SK-N-SH treated with all-trans-retinoic acid at 6 μM for 48 hours (cell line): Measurements from ENCODE around the gene LRRC15.

Experiments used
- ATAC-seq: fragments of 200-7000 bp; cut with Tn5 transposase; 3 replicates; pipeline ENCODE4 v1.9.1; 2020; ENCODE audit warnings: mild to moderate bottlenecking, moderate library complexity
- ARNTL ChIP-seq: fragments of 450-650 bp; formaldehyde crosslinking; IDR thresholded peaks from 2 replicates; pipeline ENCODE4 v1.5.0; 2020; ENCODE audit warnings: low read depth, mild to moderate bottlenecking, moderate library complexity, borderline replicate concordance
- BACH2 ChIP-seq: fragments of 250-450 bp; sonication (Bioruptor Pico); IDR thresholded peaks from 2 replicates; pipeline ENCODE4 v1.9.0; 2021; ENCODE audit warnings: mild to moderate bottlenecking, borderline replicate concordance
- CSDC2 ChIP-seq: fragments of 250-450 bp; sonication (Bioruptor Pico); IDR thresholded peaks from 2 replicates; pipeline ENCODE4 v1.5.0; 2020; ENCODE audit warnings: mild to moderate bottlenecking, moderate library complexity
- ESRRG ChIP-seq: fragments of 250-450 bp; sonication (Bioruptor Pico); IDR thresholded peaks from 2 replicates; pipeline ENCODE4 v1.6.1; 2021; ENCODE audit warnings: mild to moderate bottlenecking
- GLIS3 ChIP-seq: fragments of 250-450 bp; sonication (Bioruptor Pico); IDR thresholded peaks from 2 replicates; pipeline ENCODE4 v1.5.0; 2020; ENCODE audit warnings: mild to moderate bottlenecking, moderate library complexity
- ISL1 ChIP-seq: fragments of 250-450 bp; sonication (Bioruptor Pico); IDR thresholded peaks from 2 replicates; pipeline ENCODE4 v2.1.2; 2022; ENCODE audit warnings: mild to moderate bottlenecking, moderate library complexity
- OSR1 ChIP-seq: fragments of 250-450 bp; sonication (Bioruptor Pico); IDR thresholded peaks from 2 replicates; pipeline ENCODE4 v1.8.0; 2022; ENCODE audit warnings: moderate library complexity, mild to moderate bottlenecking, inconsistent platforms
- PPARA ChIP-seq: fragments of 250-450 bp; sonication (Bioruptor Pico); IDR thresholded peaks from 2 replicates; pipeline ENCODE4 v1.5.0; 2020; ENCODE audit warnings: mild to moderate bottlenecking, borderline replicate concordance
- RARB ChIP-seq: fragments of 250-450 bp; sonication (Bioruptor Pico); IDR thresholded peaks from 2 replicates; pipeline ENCODE4 v1.8.0; 2021; ENCODE audit warnings: mild to moderate bottlenecking, moderate library complexity
- SNAI2 ChIP-seq: fragments of 250-450 bp; sonication (Bioruptor Pico); IDR thresholded peaks from 2 replicates; pipeline ENCODE4 v1.5.0; 2020; ENCODE audit warnings: mild to moderate bottlenecking, moderate library complexity
- TOX ChIP-seq: fragments of 250-450 bp; sonication (Bioruptor Pico); IDR thresholded peaks from 2 replicates; pipeline ENCODE4 v1.8.0; 2021; ENCODE audit warnings: mild to moderate bottlenecking, moderate library complexity, borderline replicate concordance
- ZC3H10 ChIP-seq: fragments of 250-450 bp; sonication (Bioruptor Pico); IDR thresholded peaks from 2 replicates; pipeline ENCODE4 v1.5.1; 2021; ENCODE audit warnings: mild to moderate bottlenecking, moderate library complexity
- ZFP3 ChIP-seq: fragments of 250-450 bp; sonication (Bioruptor Pico); IDR thresholded peaks from 2 replicates; pipeline ENCODE4 v1.5.0; 2020; ENCODE audit warnings: mild to moderate bottlenecking, moderate library complexity
- ZNF565 ChIP-seq: fragments of 450-650 bp; formaldehyde crosslinking; conservative IDR thresholded peaks from 2 replicates; pipeline ENCODE4 v1.5.0; 2020; ENCODE audit warnings: low read depth, mild to moderate bottlenecking, moderate library complexity
- ZNF70 ChIP-seq: fragments of 450-650 bp; formaldehyde crosslinking; IDR thresholded peaks from 2 replicates; pipeline ENCODE4 v1.5.0; 2020; ENCODE audit warnings: mild to moderate bottlenecking, moderate library complexity
- ZNF8 ChIP-seq: fragments of 450-650 bp; formaldehyde crosslinking; IDR thresholded peaks from 2 replicates; pipeline ENCODE4 v1.5.0; 2020; ENCODE audit warnings: mild to moderate bottlenecking, moderate library complexity
- TF ChIP-seq, protein P1 (sequence below): fragments of 250-450 bp; sonication (Bioruptor Pico); IDR thresholded peaks from 2 replicates; pipeline ENCODE4 v1.5.0; 2020; ENCODE audit warnings: mild to moderate bottlenecking, moderate library complexity
- TF ChIP-seq, protein P2 (sequence below): fragments of 250-450 bp; sonication (Bioruptor Pico); IDR thresholded peaks from 2 replicates; pipeline ENCODE4 v1.5.1; 2021; ENCODE audit warnings: mild to moderate bottlenecking, moderate library complexity
- TF ChIP-seq, protein P3 (sequence below): fragments of 250-450 bp; sonication (Bioruptor Pico); IDR thresholded peaks from 2 replicates; pipeline ENCODE4 v1.8.0; 2021; ENCODE audit warnings: low read depth, mild to moderate bottlenecking, moderate library complexity, borderline replicate concordance
- TF ChIP-seq, protein P4 (sequence below): fragments of 250-450 bp; sonication (Bioruptor Pico); IDR thresholded peaks from 2 replicates; pipeline ENCODE4 v1.8.0; 2020; ENCODE audit warnings: mild to moderate bottlenecking, moderate library complexity, borderline replicate concordance

Gene LRRC15

DNA sequence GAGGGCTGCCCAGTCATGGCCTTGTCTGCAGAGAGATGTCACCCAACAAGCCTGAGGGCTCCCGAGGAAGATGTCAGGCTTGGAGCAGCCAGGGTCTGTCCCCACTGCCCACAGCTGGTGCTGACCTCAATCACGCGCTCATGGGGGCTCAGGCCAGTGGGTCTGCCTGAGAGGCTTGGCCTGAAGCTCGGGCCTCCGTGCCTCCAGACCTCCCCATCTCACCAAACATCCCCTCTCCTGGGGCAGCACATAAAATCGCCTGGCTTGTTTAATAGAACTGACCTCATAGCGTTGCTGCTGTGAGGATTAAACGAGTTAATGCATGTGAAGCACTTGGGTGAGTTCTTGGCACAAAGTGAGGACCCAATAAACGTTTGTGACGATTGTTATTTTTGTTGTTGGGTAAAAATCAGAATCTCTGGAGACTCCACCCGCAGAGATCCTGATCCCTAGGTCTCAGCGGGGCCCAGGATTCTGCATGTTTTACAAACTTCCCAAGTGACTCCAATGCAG, 3.5 kb downstream of the LRRC15 start (continued):
- TF ChIP-seq, protein P1, sequence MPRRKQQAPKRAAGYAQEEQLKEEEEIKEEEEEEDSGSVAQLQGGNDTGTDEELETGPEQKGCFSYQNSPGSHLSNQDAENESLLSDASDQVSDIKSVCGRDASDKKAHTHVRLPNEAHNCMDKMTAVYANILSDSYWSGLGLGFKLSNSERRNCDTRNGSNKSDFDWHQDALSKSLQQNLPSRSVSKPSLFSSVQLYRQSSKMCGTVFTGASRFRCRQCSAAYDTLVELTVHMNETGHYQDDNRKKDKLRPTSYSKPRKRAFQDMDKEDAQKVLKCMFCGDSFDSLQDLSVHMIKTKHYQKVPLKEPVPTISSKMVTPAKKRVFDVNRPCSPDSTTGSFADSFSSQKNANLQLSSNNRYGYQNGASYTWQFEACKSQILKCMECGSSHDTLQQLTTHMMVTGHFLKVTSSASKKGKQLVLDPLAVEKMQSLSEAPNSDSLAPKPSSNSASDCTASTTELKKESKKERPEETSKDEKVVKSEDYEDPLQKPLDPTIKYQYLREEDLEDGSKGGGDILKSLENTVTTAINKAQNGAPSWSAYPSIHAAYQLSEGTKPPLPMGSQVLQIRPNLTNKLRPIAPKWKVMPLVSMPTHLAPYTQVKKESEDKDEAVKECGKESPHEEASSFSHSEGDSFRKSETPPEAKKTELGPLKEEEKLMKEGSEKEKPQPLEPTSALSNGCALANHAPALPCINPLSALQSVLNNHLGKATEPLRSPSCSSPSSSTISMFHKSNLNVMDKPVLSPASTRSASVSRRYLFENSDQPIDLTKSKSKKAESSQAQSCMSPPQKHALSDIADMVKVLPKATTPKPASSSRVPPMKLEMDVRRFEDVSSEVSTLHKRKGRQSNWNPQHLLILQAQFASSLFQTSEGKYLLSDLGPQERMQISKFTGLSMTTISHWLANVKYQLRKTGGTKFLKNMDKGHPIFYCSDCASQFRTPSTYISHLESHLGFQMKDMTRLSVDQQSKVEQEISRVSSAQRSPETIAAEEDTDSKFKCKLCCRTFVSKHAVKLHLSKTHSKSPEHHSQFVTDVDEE: no peak

DNA sequence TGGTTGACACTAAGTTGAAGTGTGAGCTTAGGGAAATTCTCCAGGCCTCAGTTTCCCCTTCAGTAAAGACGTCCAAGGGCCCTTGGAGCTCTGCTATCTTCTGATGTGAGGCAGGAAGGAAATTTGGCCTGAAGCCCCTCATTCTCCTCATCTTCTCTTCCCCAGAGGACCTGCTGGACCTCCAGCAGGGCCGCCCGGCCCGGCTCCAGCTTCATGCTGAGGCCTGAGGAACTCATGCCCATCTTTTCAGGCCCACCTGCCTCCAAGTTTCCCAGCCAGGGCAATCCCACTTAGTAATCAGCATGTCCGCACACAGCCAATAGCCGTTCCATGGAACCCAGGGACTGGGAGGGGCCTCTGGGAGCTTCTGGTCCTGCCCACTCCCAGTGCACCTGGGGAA, 4.0 kb downstream of the LRRC15 start:
- ATAC-seq: no peak
- TF ChIP-seq, protein P1: no peak
- TF ChIP-seq ZNF70 (CRISPR knock-in tag) (no peak), ZC3H10 (CRISPR knock-in tag) (no peak), ESRRG (CRISPR knock-in tag) (no peak), PPARA (CRISPR knock-in tag) (no peak), BACH2 (CRISPR knock-in tag) (no peak), RARB (CRISPR knock-in tag) (no peak), CSDC2 (CRISPR knock-in tag) (no peak), ZNF565 (CRISPR knock-in tag) (no peak), OSR1 (no peak), ZNF8 (CRISPR knock-in tag) (no peak), ISL1 (CRISPR knock-in tag) (no peak), SNAI2 (CRISPR knock-in tag) (no peak), ARNTL (no peak), GLIS3 (no peak), TOX (CRISPR knock-in tag) (no peak), ZFP3 (CRISPR knock-in tag) (no peak)
- TF ChIP-seq, protein P2, sequence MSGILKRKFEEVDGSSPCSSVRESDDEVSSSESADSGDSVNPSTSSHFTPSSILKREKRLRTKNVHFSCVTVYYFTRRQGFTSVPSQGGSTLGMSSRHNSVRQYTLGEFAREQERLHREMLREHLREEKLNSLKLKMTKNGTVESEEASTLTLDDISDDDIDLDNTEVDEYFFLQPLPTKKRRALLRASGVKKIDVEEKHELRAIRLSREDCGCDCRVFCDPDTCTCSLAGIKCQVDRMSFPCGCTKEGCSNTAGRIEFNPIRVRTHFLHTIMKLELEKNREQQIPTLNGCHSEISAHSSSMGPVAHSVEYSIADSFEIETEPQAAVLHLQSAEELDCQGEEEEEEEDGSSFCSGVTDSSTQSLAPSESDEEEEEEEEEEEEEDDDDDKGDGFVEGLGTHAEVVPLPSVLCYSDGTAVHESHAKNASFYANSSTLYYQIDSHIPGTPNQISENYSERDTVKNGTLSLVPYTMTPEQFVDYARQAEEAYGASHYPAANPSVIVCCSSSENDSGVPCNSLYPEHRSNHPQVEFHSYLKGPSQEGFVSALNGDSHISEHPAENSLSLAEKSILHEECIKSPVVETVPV (CRISPR knock-in tag): no peak
- TF ChIP-seq, protein P3, sequence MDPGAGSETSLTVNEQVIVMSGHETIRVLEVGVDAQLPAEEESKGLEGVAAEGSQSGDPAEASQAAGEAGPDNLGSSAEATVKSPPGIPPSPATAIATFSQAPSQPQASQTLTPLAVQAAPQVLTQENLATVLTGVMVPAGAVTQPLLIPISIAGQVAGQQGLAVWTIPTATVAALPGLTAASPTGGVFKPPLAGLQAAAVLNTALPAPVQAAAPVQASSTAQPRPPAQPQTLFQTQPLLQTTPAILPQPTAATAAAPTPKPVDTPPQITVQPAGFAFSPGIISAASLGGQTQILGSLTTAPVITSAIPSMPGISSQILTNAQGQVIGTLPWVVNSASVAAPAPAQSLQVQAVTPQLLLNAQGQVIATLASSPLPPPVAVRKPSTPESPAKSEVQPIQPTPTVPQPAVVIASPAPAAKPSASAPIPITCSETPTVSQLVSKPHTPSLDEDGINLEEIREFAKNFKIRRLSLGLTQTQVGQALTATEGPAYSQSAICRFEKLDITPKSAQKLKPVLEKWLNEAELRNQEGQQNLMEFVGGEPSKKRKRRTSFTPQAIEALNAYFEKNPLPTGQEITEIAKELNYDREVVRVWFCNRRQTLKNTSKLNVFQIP (CRISPR knock-in tag): no peak
- TF ChIP-seq, protein P4, sequence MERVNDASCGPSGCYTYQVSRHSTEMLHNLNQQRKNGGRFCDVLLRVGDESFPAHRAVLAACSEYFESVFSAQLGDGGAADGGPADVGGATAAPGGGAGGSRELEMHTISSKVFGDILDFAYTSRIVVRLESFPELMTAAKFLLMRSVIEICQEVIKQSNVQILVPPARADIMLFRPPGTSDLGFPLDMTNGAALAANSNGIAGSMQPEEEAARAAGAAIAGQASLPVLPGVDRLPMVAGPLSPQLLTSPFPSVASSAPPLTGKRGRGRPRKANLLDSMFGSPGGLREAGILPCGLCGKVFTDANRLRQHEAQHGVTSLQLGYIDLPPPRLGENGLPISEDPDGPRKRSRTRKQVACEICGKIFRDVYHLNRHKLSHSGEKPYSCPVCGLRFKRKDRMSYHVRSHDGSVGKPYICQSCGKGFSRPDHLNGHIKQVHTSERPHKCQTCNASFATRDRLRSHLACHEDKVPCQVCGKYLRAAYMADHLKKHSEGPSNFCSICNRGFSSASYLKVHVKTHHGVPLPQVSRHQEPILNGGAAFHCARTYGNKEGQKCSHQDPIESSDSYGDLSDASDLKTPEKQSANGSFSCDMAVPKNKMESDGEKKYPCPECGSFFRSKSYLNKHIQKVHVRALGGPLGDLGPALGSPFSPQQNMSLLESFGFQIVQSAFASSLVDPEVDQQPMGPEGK (CRISPR knock-in tag): no peak
- TF ChIP-seq, all 23 proteins: peak for 0
